T-helper 2 cell treated with Interferon-gamma antibody and Interleukin-4, amounts not matched to agents 100 ng/mL and 5 ng/mL, for 36 hours (primary cell): ENCODE results near the gene UGT1A7. TPM values are rescaled to one million over a fixed set of nuclear protein-coding genes. Genes with fewer than 3 reads are reported as not detected.

Experiments used
- intact Hi-C: fragments of 100-400 bp; cut with micrococcal nuclease; formaldehyde crosslinking; loops from one replicate; pipeline ENCODE4 v1.15.1; 2023
- total RNA-seq: library from RNA; stranded (reverse); gene quantifications from 2 replicates; pipeline ENCODE4 v1.2.3, GENCODE V29; 2022

UGT1A7 gene
- total RNA-seq, 1 donor from 2014 or later, result not detected

DNA sequence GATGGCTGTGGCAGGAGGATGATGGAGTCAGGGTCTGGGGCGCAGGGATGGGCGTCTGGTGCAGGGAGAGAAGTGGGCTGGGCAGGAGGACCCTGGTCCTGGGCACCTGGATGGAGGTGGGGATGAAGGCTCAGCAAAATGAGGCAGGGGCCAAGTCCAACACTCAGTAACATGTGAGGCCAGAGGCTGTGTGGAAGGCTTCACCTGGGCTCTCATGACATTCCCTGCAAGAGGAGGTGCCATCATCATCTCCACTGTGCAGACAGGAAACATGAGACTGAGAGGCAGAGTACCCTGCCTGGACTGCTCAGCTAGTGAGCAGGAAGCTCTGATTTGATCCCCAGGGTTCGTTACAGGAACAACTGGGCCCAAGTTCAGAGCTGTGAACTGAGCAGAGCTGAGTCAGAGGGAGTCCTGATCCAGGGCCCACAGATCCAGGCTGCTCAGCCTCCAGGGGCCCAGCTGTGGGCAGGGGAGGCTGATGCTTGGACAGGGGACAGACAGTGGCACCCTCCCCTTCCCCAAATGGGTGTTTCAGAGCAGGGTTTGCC, 135.7 kb downstream of the UGT1A7 start:
- intact Hi-C loops, result no loop called here

GRCh38 chr2:233817995-233818638, 136.4 kb downstream of the UGT1A7 start:
- intact Hi-C loops, result no loop called here

- intact Hi-C loops, result no loop called here
These were observed 137.2 kb downstream of the UGT1A7 start for GRCh38 chr2:233818639-233819621.

- intact Hi-C loops, result no loop called here
These were observed 138.4 kb downstream of the UGT1A7 start for GRCh38 chr2:233819884-233820773.

GRCh38 chr2:233820774-233821105, 139.0 kb downstream of the UGT1A7 start:
- intact Hi-C loops, result no loop called here

GRCh38 chr2:233821196-233821595, 139.5 kb downstream of the UGT1A7 start:
- intact Hi-C loops, result no loop called here

DNA sequence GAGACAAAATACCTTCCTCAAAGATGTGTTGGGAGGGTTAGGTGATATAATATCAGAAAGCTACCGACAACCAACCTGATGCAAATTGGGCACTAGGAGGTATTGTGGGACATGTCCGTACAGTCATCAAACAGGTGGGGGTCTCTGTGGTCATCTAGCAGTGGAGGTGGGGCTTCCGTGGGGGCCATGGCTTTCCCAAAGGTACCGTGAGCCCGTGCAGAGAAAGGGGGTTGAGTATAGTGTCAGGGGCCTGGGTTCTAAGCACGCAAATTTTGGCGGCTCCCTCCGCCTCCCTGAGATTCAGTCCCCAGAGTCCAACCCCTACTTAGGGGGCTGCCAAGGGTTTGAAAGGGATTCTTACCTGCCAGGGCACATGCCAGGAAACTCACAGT, 140.0 kb downstream of the UGT1A7 start:
- intact Hi-C loops, result no loop called here

- intact Hi-C loops, result no loop called here
These were observed 140.5 kb downstream of the UGT1A7 start for GRCh38 chr2:233822101-233822771.

Other genes starting within 250 kb of the UGT1A7 start
- gene USP40, start 115.1 kb upstream of the UGT1A7 start, total RNA-seq, result 11.0 TPM in 2 replicates
- not detected in 2 replicates for gene UGT1A8, start 64.3 kb upstream of the UGT1A7 start, total RNA-seq
- not detected in 2 replicates for gene UGT1A10, start 45.5 kb upstream of the UGT1A7 start, total RNA-seq
- gene UGT1A9, start 10.0 kb upstream of the UGT1A7 start, total RNA-seq, result not detected in 2 replicates
- gene UGT1A6, start 11.0 kb downstream of the UGT1A7 start, total RNA-seq, result not detected in 2 replicates
- gene UGT1A5, start 31.0 kb downstream of the UGT1A7 start, total RNA-seq, result not detected in 2 replicates
- gene UGT1A4, start 36.8 kb downstream of the UGT1A7 start, total RNA-seq, result not detected in 2 replicates
- gene UGT1A3, start 47.1 kb downstream of the UGT1A7 start, total RNA-seq, result not detected in 2 replicates
- gene UGT1A1, start 78.4 kb downstream of the UGT1A7 start, total RNA-seq, result not detected in 2 replicates
- gene MROH2A, start 96.4 kb downstream of the UGT1A7 start, total RNA-seq, result not detected in 2 replicates
- gene HJURP, start 172.6 kb downstream of the UGT1A7 start, total RNA-seq, result 79.4 and 80.0 TPM in 2 replicates
- gene TRPM8, start 235.5 kb downstream of the UGT1A7 start, total RNA-seq, result not detected in 2 replicates